ENCODE measurements around the gene SORCS1.

GRCh38 chr10:106679314-106679713 lies 485.2 kb downstream of the SORCS1 start:
- TF ChIP-seq ZNF830 (tag by site-specific recombination; IDR thresholded peaks at IDR 0.05; ENCODE audit: low read depth) (no peak), TRIM28 (IDR thresholded peaks at IDR 0.05; ENCODE audit: borderline replicate concordance, low read length) (no peak), ZNF138 (tag by site-specific recombination; IDR thresholded peaks at IDR 0.05; ENCODE audit: borderline replicate concordance) (no peak)
- TF ChIP-seq, protein P1, sequence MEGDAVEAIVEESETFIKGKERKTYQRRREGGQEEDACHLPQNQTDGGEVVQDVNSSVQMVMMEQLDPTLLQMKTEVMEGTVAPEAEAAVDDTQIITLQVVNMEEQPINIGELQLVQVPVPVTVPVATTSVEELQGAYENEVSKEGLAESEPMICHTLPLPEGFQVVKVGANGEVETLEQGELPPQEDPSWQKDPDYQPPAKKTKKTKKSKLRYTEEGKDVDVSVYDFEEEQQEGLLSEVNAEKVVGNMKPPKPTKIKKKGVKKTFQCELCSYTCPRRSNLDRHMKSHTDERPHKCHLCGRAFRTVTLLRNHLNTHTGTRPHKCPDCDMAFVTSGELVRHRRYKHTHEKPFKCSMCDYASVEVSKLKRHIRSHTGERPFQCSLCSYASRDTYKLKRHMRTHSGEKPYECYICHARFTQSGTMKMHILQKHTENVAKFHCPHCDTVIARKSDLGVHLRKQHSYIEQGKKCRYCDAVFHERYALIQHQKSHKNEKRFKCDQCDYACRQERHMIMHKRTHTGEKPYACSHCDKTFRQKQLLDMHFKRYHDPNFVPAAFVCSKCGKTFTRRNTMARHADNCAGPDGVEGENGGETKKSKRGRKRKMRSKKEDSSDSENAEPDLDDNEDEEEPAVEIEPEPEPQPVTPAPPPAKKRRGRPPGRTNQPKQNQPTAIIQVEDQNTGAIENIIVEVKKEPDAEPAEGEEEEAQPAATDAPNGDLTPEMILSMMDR (tag by site-specific recombination; IDR thresholded peaks at IDR 0.05): no peak

Data from HEK293 (cell line).